Measurements from ENCODE around the gene RGL3. TPM values are rescaled to one million over a fixed set of nuclear protein-coding genes. Genes with fewer than 3 reads are reported as not detected.

The RGL3 gene
- total and polyA plus RNA-seq, 9 of the 15 experiments (the other 6 are each of a cell fraction or from before 2014, with no cell fraction given): 0.12 to 0.61 (median 0.32) TPM; not detected in 4

DNA sequence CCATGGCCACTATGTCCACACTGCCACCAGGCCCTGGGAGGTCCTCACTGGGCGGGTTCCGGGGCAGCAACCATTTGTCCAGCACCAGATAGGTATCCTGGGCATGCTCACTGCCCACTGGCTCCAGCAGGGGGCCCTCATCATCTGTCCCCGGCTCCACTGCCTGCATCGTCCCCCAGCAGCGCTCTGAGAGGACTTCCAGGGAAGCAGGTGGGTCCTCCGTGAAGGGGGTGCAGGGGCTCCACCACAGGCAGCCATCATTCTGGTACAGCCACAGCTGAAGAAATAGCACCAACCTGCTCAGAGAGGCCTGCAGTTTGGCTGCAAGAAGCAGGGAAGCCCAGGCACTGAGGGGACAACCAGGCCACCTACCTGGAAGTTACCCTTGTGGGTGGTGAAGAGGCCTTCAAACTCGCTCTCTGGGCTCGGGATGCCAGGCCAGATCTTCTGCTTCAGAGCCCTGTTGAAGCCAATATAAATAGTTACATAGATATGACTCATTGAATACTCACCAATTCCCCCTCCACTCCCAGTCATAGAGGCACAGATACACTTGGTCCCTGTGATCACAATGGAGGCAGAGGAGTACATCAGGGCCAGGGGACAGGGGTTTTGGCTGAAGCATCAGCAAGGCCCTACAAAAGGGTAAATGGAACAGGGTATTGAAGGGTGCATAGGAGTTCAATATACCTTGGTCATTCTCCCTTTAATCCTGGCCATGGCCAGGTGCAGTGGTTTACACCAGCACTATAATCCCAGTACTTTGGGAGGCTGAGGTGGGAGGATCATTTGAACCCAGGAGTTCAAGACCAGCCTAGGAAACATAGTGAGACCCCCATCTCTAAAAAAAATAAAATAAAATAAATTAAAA is 40.6 kb downstream of the RGL3 start (continued):
- TF ChIP-seq, protein P1, sequence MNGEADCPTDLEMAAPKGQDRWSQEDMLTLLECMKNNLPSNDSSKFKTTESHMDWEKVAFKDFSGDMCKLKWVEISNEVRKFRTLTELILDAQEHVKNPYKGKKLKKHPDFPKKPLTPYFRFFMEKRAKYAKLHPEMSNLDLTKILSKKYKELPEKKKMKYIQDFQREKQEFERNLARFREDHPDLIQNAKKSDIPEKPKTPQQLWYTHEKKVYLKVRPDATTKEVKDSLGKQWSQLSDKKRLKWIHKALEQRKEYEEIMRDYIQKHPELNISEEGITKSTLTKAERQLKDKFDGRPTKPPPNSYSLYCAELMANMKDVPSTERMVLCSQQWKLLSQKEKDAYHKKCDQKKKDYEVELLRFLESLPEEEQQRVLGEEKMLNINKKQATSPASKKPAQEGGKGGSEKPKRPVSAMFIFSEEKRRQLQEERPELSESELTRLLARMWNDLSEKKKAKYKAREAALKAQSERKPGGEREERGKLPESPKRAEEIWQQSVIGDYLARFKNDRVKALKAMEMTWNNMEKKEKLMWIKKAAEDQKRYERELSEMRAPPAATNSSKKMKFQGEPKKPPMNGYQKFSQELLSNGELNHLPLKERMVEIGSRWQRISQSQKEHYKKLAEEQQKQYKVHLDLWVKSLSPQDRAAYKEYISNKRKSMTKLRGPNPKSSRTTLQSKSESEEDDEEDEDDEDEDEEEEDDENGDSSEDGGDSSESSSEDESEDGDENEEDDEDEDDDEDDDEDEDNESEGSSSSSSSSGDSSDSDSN (IDR thresholded peaks at IDR 0.05; ENCODE audit: borderline replicate concordance in 1 of 2, low read depth in 2 of 2, low read length in 2 of 2): 0 out of 4 replicates have a peak, but pooled peaks of 1 of the 2 experiments have one; percentile 28
- TF ChIP-seq, protein P2, sequence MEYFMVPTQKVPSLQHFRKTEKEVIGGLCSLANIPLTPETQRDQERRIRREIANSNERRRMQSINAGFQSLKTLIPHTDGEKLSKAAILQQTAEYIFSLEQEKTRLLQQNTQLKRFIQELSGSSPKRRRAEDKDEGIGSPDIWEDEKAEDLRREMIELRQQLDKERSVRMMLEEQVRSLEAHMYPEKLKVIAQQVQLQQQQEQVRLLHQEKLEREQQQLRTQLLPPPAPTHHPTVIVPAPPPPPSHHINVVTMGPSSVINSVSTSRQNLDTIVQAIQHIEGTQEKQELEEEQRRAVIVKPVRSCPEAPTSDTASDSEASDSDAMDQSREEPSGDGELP (CRISPR knock-in tag; IDR thresholded peaks at IDR 0.05; ENCODE audit: borderline replicate concordance): peak; percentile 61; the same call in 1 of the 2 replicates
- TF ChIP-seq YY1 (IDR thresholded peaks at IDR 0.05; ENCODE audit: borderline replicate concordance in 1 of 3, control insufficient read depth in 1 of 3, extremely low read depth in 1 of 3, insufficient read depth in 3 of 3, insufficient read length in 1 of 3, insufficient replicate concordance in 2 of 3, low read depth in 1 of 3, low read length in 2 of 3): peak in 1 of 3 experiments; percentile 16
- peak; percentile 70 for TF ChIP-seq SMC3 (conservative IDR thresholded peaks at IDR 0.05; ENCODE audit: insufficient read depth, low read depth, low read length)
- TF ChIP-seq SRSF3 (IDR thresholded peaks at IDR 0.05; ENCODE audit: insufficient read depth, low read length): no peak
